ENCODE measurements around the gene TNS3.

Gene TNS3

GRCh38 chr7:47256016-47256415 lies 325.9 kb downstream of the TNS3 start:
- no peak for DNase-seq (ENCODE audit: low read depth)
- H3K4me3 ChIP-seq (ENCODE audit: control insufficient read depth, low read depth, low read length) = no peak overlapping the region
- TF ChIP-seq, protein P1, sequence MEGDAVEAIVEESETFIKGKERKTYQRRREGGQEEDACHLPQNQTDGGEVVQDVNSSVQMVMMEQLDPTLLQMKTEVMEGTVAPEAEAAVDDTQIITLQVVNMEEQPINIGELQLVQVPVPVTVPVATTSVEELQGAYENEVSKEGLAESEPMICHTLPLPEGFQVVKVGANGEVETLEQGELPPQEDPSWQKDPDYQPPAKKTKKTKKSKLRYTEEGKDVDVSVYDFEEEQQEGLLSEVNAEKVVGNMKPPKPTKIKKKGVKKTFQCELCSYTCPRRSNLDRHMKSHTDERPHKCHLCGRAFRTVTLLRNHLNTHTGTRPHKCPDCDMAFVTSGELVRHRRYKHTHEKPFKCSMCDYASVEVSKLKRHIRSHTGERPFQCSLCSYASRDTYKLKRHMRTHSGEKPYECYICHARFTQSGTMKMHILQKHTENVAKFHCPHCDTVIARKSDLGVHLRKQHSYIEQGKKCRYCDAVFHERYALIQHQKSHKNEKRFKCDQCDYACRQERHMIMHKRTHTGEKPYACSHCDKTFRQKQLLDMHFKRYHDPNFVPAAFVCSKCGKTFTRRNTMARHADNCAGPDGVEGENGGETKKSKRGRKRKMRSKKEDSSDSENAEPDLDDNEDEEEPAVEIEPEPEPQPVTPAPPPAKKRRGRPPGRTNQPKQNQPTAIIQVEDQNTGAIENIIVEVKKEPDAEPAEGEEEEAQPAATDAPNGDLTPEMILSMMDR (IDR thresholded peaks at IDR 0.05; ENCODE audit: control insufficient read depth, insufficient read depth, low read depth, low read length, missing control alignments) = no peak

DNA sequence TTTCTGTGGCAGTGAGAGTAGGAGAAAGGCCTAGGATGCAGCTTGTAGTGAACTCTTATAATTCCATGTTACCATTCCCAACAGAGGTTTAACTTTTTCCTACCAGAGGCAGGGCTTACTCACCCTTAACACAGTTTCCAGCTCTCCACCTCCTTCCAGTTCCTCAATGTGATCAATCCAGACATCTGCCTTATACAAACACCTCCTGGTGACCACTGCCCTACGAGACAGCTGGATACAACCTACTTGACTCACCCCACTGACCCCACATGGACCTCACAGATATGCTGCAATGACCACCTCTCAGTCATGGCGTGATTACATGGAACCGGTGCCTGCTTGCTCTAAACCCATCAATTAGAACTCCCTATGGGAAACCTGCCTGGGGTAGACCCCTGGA lies 326.5 kb downstream of the TNS3 start:
- no peak overlapping the region for H3K4me3 ChIP-seq (ENCODE audit: control insufficient read depth, low read depth, low read length)
- TF ChIP-seq, protein P1 (IDR thresholded peaks at IDR 0.05; ENCODE audit: control insufficient read depth, insufficient read depth, low read depth, low read length, missing control alignments) = no peak
- no peak for DNase-seq (ENCODE audit: low read depth)

GRCh38 chr7:47255007-47255406 lies 326.9 kb downstream of the TNS3 start:
- H3K4me3 ChIP-seq (ENCODE audit: control insufficient read depth, low read depth, low read length) = no peak overlapping the region
- DNase-seq (ENCODE audit: low read depth) = no peak
- TF ChIP-seq, protein P1 (IDR thresholded peaks at IDR 0.05; ENCODE audit: control insufficient read depth, insufficient read depth, low read depth, low read length, missing control alignments) = no peak

DNA sequence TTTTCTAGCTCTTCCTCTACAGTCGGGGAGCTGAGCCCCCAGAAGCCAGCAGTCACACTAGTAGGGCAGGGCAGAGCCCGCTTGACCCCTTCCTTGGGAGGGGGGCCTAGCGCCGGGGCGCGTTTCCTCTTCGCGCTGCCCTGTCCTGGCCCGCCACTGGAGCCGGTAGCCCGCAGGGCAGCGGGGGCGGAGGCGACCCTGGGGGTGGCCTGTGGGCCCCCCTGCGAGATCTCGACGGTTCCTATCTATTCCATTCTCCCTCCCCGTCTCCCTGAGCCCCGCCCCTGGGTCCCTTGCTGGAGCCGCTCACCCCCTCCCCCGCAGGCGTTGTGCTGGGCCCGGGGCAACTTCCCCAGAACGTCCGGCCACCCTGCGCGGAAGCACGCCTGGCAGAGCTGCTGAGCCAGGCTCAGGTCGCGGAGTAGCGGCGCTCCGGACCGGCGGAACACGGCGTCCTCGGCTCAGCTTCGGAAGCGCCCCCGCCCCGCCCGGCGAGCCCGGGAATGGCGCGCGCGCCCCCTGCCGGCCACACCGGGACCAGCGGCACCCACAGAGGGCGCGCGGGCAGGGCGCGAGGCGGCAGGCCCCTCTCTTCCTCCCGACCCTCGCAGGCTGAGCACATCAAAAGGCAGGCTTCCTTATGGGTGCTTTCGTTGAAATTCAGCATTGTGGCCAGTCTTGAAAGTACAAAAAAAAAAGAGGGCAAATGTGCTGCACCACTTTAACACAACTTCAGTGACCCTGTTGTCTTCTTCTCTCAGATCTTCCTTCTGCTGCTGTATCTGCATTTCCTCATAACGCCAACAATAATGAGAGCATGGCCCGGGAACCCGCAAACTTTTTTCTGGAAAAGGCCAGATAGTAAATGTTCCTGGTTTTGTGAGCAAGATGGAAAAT lies 327.6 kb downstream of the TNS3 start:
- H3K4me3 ChIP-seq (ENCODE audit: control insufficient read depth, low read depth, low read length) = peak overlapping the region; percentile 60
- DNase-seq (ENCODE audit: low read depth) = no peak
- TF ChIP-seq, protein P1 (IDR thresholded peaks at IDR 0.05; ENCODE audit: control insufficient read depth, insufficient read depth, low read depth, low read length, missing control alignments) = peak; percentile 44

DNA sequence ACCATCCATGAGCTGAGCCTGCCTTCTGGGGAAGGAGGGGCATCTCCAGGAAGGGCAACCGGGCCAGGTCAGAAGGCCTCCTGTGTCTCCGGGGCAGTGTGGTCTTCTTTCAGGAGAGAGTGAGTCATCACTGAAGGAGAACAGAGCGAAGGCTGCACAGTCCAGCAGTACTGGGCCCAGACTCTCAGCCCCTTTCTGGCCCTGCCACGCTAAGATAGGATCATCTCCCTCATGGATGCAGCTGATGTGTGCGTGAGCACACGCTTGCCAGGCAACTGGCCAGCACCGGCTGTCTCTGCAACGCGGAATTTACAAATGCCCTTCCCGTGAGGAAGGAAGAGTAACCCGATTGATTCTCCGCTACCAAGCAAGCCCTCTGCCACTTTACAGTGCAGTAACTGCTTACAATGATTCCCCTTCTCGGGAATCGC lies 328.2 kb downstream of the TNS3 start:
- TF ChIP-seq, protein P1 (IDR thresholded peaks at IDR 0.05; ENCODE audit: control insufficient read depth, insufficient read depth, low read depth, low read length, missing control alignments) = no peak
- DNase-seq (ENCODE audit: low read depth) = peak; percentile 17
- H3K4me3 ChIP-seq (ENCODE audit: control insufficient read depth, low read depth, low read length) = peak overlapping the region; percentile 60

DNA sequence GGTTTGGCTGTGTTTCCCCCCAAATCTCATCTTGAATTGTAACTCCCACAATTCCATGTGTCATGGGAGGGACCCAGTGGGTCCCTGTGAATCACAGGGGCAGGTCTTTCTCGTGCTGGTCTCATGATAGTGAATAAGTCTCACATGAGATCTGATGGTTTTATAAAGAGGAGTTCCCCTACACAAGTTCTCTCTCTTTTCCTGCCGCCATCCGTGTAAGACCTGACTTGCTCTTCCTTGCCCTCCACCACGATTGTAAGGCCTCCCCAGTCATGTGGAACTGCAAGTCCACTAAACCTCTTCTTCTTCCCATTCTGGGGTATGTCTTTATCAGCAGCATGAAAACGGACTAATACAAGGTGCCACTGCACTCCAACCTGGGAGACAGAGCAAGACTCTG lies 329.2 kb downstream of the TNS3 start:
- TF ChIP-seq, protein P1 (IDR thresholded peaks at IDR 0.05; ENCODE audit: control insufficient read depth, insufficient read depth, low read depth, low read length, missing control alignments) = no peak
- DNase-seq (ENCODE audit: low read depth) = no peak
- H3K4me3 ChIP-seq (ENCODE audit: control insufficient read depth, low read depth, low read length) = no peak overlapping the region
